Raji (cell line): ENCODE results near the gene RANBP3L.

Experiments used
- POLR2A ChIP-seq: IDR thresholded peaks from 2 replicates; pipeline ENCODE4 v1.6.1; 2011; ENCODE audit warnings: low read depth, low read length, control low read depth; ENCODE audit not compliant: insufficient read depth

The RANBP3L gene, protein sequence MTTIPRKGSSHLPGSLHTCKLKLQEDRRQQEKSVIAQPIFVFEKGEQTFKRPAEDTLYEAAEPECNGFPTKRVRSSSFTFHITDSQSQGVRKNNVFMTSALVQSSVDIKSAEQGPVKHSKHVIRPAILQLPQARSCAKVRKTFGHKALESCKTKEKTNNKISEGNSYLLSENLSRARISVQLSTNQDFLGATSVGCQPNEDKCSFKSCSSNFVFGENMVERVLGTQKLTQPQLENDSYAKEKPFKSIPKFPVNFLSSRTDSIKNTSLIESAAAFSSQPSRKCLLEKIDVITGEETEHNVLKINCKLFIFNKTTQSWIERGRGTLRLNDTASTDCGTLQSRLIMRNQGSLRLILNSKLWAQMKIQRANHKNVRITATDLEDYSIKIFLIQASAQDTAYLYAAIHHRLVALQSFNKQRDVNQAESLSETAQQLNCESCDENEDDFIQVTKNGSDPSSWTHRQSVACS

DNA sequence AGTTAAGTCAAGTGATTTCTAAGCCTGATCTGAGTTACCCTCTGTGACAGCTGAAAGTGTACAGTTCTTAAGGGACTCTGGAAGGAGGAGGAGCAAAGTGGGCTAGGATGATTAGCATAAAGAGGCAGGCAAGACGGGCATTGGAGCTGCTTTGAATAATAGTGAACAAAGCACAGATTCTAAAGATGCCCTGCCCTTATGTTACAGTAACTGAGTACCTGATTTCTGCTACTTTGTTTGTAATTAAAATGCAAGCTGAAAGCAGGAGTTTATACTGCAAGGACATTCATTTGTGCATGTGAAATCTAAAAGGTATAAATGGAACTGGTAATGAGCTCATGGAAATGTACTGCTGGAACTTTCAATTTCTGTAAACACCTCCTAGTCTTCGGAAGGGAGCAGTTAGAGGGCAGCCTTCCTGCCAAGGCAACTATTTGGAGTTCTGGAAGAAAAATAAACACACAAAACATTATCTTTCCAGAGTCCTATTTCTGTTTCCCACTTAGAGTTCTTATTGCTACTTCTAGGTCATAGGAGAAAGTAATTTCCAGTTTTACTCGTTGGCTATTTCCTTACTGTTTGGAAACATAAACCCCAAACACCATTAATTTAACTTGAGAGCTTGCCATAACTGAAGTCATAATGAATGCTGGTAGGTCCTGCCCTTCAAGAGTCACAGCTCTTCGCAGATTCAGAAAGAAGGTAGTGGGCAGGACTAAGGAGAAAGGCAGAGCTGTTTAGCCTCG, at the start of gene RANBP3L:
RANBP3L (minus strand) TSS at position 45 of the 746 bp plus-strand sequence. CDS start 486 bp downstream, outside the sequence.
- no peak for TF ChIP-seq POLR2A

DNA sequence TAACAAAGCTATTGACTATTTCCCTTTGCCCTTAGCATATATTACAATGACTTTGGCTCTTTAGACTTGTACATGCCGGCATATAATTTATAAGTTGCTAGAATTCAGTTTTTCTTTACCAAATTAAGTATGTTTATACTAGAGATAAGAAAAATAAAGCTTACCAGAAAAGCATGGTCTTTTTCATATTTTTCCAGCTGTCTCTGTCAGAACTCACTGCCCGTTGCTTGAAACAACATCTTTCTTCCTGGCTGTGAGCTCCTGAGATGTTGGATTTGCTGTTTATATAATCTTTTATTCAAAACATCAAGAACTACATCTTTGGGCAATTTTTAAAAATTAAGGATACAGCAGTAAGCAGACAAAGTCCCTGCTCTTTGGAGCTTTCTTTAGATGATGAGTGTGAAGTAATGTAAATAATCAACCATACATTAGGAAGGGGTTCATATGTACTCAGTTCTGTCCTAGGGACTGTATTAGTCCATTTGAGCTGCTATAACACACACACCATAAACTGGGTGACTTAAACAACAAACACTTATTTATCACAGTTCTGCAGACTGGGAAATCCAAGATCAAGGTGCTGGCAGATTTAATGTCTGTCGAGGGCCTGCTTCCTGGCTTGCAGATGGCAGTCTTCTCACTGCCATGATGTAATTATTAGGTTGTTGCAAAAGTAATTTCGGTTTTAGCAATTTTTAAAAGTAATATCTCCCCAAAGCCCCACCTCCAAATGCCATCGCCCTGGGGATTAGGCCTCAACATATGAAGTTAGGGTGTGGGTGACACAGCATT, 45.4 kb upstream of the RANBP3L start:
- TF ChIP-seq POLR2A, result no peak

DNA sequence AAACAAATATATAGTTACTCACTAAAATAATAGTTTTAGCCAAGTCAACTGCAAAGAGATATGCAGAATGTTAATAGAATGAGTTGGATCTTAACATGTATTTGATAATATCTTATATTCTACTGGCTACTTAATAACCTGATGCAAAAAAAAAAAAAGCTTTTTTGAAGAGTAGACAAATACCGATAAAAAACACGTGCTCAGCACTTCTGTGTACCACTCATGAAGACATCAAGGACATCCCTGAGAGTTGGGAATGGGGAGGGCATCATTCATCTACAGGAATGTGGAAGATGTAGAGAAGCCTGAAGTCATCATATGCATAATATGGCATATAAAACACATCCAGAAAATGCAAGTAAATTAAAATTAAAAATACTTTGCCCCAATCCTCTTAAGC, 43.2 kb upstream of the RANBP3L start:
- TF ChIP-seq POLR2A, result no peak

DNA sequence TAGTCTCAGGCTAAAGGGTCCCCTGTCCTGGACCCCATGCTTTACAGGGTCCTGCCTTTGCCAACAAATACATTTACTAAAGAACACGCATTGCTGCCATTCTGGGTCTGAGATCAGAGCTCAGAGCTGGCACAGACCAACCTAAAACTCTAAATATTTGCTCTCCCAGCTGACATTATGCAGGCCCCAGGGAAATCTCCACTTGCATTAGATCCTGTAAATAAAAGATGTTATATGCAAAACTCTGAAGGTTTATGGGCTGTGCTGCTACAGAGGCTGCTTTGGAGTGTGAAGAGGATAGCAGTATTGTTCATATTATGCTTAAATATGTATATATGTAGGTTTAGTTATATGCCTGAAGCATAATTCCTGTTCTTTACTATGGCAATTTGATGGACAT, 35.9 kb upstream of the RANBP3L start:
- no peak for TF ChIP-seq POLR2A

DNA sequence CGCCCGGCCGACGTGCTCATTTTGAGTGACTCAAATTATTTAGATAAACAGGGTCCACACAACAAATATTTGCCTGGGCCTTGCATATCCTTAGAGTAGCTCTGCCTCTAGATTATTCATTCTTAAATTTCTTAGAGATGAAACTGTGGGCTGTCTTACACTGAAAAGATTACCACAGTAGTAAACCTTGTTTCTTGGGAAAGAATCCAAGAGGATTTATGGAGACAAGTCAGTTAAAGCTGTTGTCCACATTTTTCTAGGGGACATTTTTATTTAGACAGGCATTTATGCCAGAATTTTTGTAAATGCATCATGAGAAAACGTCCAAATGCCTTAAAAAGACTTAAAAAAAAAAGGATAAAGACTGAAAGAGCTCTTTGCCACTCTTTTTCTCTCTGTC, 32.6 kb upstream of the RANBP3L start:
- no peak for TF ChIP-seq POLR2A

DNA sequence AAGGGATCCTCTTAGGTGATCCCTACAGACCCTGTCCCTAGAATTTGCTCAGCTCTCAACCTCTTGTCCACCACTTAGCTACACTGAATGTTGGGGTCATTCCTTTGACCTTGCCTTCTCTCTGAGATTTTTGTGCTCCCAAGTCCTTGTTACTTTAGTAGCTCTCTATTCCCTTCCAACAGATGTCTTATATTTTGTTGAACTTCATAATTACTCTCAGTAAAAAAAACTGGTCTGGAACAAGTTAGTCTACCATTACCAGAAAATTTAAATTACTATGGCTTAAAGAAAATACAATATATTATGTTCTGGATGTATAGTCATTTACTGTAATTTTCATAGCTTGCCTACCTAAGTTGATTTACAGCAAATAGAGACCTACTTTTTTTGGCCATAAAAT, 23.5 kb upstream of the RANBP3L start:
- no peak for TF ChIP-seq POLR2A

DNA sequence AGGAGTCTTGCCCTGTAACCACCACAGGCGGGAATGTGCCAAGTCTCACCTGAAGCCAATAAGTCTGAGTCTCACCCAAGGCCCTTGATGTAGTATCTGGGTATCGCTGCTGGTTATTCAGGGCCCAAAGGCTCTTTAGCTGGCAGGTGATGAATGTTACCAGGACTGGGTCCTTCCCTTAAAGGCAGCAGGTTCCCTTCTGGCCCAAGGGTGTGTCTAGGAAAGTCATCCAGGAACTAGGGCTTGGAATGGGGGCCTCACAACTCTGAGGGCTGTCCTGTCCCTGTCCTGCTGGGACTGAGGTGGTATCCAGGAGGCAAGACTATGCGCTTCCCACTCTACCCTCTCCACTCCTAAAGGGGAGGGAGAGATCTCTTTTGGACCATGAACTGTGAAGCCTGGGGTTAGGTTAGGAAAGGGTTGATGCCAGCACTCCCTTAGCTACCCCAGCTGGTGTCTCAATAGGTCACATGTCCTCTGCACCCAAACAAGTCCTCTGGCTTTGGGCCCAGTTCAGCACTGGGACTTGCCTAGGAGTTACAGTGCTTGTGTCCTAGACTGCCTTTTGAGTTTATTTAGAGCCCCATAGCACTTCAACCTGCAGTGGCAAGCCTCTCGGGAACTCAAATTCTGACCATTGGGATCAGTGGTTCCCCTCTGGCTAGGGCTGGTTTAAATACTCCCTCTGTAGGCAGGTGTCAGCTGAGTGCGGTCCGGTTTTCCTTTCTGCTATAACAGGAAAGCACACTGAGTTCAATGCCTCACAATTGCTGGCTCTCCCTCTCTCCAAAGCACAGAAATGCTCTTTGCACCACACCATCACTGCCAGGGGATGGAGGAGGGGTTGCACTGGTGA, 22.5 kb upstream of the RANBP3L start:
- TF ChIP-seq POLR2A, result no peak

DNA sequence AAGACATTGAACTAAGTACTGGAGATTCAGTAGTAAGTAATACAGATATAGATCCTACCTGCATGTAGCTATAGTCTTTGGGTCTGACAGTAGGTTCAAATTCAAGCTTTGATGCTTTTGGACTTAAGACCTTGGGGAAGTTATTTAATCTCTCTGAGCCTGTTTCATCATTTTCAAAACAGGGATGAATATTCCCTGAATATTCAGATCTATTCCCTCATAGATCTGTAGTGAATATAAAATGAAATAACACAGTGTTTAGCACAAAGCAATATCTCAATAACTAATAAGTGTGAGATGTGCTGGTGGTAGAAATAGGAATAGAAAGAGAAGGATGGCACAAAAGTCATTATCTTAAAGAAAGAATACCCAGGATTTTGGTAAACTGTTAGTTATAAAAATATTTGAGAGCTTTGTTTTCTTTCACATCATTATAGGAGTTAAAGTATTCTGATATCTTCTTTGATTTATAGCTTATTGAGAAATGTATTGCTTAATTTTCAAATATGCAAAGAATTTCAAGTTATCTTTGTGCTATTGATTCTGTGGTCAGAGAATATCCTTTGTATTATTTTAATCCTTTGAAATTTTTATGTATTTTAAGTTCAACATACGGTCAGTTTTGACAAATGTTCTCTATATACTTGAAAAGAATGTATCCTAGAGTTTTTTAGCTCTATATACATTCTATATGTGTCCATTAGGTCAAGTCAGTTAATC, 11.4 kb upstream of the RANBP3L start:
- TF ChIP-seq POLR2A, result no peak

DNA sequence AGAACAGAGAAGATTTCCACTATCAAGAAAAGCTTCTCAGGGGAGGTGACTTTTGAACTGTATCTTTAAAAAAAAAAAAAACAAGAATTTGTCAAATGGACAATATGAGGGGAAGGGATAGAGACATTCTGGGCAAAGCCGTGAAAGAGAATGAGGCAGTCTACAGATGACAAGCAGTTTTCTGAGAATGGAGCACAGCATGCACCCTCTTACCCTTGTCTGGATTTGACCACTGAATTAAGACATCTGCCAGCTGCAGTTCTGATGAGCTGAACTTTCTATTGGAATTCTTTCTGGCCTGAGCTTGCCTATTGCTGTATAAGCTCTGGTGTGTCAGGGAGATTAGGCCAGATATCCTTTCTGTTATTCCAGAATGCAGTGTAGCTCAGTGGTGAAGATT, 10.3 kb upstream of the RANBP3L start:
- TF ChIP-seq POLR2A, result no peak

DNA sequence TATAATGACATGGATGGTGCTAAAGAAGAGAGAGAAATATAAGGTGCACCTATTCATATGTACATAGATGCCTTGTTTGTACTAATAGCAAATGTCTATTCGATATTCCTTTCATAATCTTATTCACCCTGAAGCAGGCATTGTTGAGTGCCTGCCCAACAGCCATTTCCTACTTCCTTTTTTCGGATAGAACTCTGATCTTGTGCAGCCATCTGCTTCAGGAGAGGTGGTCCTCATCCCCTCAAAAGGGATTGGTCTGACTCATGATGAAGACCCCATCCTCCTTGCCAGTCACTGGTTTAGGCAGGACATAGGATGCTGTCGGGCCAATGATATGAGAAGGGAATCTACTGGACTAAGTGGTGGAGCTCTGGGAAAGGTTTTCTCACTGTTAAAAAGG, 8.4 kb upstream of the RANBP3L start:
- no peak for TF ChIP-seq POLR2A

DNA sequence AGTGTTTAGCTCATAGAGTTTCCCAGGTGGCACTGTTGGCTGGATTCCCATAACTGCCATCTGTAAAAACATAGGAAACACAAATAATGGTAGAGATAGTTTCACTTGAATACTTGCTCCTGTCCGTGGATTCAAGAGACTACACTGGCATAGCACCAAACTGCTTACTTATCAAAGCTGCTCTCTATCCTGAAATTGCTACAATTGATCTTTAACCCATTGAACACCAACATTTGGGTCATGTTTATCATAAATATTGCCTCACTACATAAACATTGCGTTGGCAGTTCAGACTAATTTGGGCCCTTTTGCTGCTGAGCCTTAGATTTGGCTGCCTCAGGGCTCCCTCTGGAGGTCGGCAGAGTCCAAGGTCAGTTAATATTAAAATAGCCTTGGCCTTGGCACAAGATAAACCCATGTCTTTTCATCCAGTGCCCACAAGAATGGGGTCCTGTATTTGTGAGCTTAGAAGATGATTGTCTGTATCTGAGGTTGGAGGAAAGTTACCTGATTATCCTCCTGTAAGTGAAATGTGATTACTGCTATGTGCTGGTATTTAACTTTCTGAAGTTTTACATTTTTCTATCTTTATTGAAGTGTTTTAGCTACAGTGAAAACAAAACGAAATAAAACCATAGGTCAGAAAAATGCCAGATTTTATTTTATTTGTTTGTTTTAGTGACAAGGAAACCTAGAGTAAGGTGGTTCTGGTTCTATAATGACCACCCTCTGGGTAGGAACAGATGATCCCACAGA, 4.0 kb upstream of the RANBP3L start:
- no peak for TF ChIP-seq POLR2A

DNA sequence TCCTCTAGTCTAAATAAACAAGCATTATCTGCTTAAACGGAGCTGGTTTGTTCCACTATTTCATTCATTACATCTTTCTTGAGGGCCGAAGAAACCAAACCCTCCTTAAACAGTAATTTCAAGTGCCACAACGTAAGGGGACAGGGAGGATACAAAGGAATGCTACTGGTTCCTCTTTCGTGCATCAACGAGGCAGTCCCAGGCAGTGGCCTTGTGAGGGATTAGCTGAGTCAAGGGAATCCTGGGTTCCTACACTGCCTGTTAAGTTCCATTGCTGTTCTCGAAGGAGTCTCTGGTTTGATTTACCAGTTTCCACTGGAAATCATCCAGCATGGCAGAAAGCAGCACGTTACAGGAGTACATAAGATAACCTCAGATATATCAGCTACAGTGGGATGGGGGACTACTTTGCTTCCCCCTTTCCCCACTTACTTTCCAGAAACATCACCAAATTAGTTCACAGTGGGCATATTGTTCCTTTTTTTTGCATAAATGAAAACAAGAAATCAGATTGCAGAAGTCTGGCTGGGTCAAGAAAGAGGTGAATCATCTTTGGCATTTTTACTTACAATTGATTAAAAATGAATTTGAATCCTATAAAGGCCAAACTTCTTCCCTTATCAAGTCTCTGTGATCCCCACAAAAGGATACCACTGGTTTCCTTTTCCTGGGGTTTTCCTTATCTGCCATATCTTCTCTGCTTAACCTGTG, 2.5 kb upstream of the RANBP3L start:
- TF ChIP-seq POLR2A, result no peak
